Measurements from ENCODE around the gene SGCA.
A peak's percentile ranks its signal among the peaks of the same experiment; 100 is the strongest.

Gene SGCA

GRCh38 chr17:50165867-50166517 lies at the start of gene SGCA:
Gene SGCA, plus strand, starts transcription at chr17:50166005. Its CDS starts 36 bp downstream, at chr17:50166041.
- no peak for DNase-seq (ENCODE audit: extremely low read depth in 1 of 2, low read depth in 1 of 2)

GRCh38 chr17:50117202-50118051 lies 48.4 kb upstream of the SGCA start:
- peak in 1 of 2 donors; percentile 44 for DNase-seq (ENCODE audit: extremely low read depth in 1 of 2, low read depth in 1 of 2)

DNA sequence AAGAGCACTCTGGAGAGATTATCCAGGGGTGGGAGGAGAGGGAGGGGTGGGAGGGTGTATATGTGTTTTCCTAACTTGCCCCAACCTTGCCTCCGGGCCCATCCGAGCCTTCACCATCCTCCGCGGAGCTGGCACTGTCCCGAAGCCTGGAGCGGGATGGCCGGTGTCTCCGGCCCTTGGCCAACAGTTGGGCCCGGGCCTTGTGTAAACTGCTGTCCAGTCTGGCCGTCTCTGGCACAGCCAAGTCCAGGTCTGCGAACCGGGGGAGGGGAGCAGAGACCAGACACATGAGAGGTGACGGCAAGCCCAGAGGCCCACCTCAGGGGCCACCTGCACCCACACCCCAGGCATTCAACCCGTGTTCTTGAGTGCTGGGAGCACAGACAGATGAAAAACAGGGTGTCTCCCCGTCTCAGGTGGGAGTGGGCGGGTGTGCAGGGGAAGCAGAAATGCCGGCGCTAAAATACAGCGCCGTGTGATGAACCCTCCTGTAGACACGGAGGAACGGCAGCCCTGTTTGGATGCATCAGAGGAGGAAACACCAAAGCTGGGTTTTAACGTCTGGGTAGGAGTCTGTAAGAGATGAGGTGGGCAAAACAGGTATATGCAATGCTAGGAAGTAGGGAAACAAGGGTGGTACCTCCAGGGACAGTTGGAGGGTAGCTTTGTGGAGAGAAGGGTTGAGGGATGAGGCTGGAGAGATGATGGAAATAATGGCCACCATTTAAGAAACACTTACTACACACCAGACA lies 47.6 kb upstream of the SGCA start:
- no peak for DNase-seq (ENCODE audit: extremely low read depth in 1 of 2, low read depth in 1 of 2)

GRCh38 chr17:50118828-50119218 lies 47.0 kb upstream of the SGCA start:
- no peak for DNase-seq (ENCODE audit: extremely low read depth in 1 of 2, low read depth in 1 of 2)

DNA sequence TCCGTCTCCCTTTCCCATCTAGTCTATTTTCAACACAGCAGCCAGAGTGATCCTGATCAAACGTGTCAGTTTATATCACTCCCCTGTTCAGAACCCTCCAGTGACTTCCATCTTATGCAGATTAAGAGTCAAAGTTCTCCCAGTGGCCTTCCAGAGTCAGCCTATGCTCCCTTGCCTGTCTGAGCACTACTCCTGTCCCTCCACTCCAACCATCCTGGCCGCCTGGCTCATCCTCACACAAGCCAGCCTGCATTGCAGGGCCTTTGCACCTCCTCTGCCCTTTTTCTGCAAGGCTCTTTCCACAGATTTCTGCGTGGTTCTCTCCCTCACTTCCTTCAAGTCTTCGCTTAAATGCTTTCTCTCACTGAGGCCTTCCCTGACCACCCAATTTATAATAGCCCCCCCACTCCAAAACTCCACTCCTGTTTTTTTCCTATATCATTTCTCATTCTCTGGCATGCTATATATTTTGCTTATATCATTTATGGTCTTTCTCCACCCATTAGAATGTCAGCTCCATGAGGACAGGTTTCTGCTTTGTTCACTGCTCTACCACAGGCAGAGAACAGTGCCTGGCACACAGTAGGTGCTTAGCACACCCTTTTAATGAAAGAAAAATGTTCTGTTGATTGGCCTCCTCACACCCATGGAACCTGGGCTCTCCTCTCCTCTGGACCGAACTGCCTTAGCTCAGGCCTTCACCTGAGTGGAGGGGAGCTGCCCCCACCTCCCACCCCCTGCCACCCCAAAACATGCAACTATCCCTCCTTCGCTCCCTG lies 45.1 kb upstream of the SGCA start:
- no peak for DNase-seq (ENCODE audit: extremely low read depth in 1 of 2, low read depth in 1 of 2)

- no peak for DNase-seq (ENCODE audit: extremely low read depth in 1 of 2, low read depth in 1 of 2)
These were observed 42.9 kb upstream of the SGCA start for GRCh38 chr17:50122945-50123344.

- no peak for DNase-seq (ENCODE audit: extremely low read depth in 1 of 2, low read depth in 1 of 2)
These were observed 42.0 kb upstream of the SGCA start for GRCh38 chr17:50123649-50124349.

DNA sequence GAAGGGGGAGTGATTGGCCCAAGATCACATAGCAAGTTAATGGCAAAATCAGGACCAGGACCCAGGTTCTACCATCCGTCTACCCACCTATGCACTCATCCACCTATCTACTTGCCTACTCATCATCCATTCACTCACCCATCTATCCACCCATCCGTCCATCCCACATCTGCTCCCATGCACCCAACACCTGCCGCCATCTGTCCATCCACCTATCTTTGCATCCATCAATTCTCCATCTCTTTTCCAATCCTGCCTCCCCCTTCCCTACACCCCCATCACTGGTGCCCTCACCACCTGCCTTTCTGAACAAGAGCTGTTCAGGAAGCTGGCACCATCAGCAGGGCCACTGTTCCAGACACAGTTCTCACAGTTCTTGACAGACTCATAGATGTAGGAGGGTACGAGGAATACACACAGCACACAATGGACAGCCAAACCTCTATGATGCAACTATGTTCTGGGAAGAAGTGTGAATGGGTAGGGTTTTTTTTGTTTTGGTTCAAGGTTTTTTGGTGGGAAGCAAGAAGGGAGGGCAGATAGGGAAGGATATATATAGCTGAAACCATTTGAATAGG lies 40.3 kb upstream of the SGCA start:
- no peak for DNase-seq (ENCODE audit: extremely low read depth in 1 of 2, low read depth in 1 of 2)

DNA sequence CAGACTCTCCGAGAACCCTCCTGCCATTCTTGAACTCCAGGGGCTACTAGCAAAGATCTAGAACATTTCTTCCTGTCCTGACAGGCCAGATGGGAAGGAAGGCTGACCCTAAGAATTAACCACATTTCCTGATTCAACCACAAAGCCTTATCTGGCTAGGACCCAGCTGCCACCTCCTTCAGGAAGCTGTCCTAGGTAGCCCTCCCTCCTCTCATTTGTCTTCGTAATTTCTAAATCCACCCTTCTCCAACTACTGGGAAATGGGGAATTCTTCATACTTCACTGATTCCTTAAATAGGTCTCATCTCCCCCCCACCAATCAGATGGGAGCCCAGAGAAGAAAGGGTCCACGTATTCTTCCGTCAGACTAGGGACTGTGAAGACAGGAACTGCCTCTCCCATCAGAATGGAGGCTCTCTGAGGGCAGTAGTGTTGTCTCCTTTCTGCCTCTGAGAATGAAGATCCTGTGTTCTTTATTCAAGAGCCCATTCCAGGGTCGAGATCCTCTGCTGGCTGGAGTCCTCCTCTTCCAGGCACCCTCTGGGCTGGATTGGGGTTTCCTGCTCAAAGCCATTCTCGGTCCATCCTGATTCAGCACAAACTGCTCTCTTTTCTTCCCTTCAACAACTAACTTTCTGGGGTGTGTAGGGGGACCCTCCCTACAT lies 38.0 kb upstream of the SGCA start:
- no peak for DNase-seq (ENCODE audit: extremely low read depth in 1 of 2, low read depth in 1 of 2)

GRCh38 chr17:50128441-50129352 lies 37.1 kb upstream of the SGCA start:
- no peak for DNase-seq (ENCODE audit: extremely low read depth in 1 of 2, low read depth in 1 of 2)

DNA sequence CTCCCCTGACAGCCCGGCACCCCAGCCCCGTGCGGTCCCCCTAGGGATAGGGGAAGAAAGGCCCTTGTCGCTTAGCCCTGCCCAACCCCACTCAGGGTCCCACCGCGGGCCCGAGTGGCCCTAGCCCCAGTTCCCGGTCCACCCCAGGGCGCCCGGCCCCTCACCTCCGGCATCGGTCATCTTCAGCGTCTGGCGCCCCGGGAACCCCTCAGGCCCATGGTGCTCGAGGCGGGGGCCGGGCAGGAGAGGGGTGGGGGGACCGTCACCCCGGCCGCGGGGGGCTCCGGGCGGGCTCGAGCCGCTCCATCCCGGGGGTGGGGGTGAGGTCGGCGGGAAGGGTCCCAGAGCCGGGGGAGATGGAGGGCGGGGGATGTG lies 36.5 kb upstream of the SGCA start:
- no peak for DNase-seq (ENCODE audit: extremely low read depth in 1 of 2, low read depth in 1 of 2)

- no peak for DNase-seq (ENCODE audit: extremely low read depth in 1 of 2, low read depth in 1 of 2)
These were observed 35.9 kb upstream of the SGCA start, which contains the start of gene SAMD14 for GRCh38 chr17:50129728-50130558. Gene SAMD14, minus strand, starts transcription at chr17:50130160. Its CDS starts 5,201 bp downstream, at chr17:50124959.

GRCh38 chr17:50130559-50131305 lies 35.1 kb upstream of the SGCA start:
- no peak for DNase-seq (ENCODE audit: extremely low read depth in 1 of 2, low read depth in 1 of 2)

DNA sequence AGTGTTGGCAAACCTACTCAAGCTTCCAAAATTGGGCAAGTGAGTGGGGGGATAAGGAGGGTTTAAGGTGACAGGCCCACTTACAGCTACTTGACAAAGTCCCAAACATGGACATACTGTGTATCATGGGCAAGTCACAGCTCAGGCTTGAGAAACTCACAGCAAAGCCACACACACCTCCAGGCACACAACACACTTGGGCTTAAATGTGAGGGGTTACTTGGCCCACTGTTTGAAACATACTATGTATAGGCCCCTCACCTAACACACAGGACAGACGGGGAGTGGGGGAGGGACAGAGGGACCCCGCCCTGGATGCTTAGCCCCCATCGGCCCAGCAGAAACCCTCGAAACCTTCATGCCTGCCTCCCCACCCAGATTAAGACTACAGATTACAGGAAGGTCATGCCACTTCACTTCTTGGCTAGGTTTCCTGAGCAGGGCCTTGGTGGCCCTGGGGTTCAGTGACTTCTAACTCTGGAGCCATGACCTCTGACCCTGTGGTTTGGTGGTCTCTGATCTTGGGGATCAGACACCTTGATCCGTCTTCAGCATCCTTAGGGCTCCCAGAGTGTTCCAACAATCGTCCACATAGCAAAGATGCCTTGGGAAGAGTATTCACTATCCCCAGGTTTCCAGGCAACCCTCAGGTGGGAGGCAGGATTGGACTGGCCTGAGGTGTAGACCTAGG lies 33.6 kb upstream of the SGCA start:
- DNase-seq (ENCODE audit: extremely low read depth in 1 of 2, low read depth in 1 of 2) = no peak

DNA sequence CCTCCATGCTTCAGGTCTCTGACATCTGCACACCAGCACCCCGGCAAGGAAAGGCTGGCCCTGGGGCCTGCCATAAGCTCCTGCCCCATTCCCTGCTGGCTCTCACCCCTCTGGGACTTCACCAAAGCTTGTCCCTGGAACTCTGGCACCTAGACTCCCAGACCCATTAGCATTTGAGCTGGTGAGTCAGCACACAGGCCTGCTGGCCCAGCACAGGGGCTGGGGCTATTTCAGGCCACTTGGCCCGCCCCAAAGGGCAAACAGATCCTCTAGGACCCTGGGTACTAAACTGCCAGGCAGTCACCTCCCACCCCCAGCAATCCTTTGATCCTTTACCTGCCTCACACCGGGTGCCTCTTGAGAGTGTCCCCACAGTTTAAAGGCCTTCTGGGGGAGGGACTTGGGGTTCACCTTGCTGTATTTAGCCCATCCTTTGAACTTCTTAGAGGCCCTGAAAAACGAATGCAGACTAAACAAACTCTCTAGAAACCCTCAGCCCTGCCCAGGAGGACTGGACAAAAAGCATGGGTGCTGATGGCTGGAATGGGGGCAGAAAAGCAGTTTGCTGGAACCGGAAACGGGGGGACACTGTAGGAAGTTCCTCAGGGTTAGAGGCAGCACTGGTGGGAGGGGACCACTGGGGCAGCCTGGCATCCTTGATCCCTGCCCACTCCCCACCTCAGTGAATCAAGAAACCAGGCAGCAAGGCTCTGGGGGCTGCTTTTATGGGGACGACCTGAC lies 32.6 kb upstream of the SGCA start:
- DNase-seq (ENCODE audit: extremely low read depth in 1 of 2, low read depth in 1 of 2) = no peak

- DNase-seq (ENCODE audit: extremely low read depth in 1 of 2, low read depth in 1 of 2) = no peak
These were observed 32.1 kb upstream of the SGCA start for GRCh38 chr17:50133769-50134099.
